ENCODE measurements around the gene FYN.
"Not testable (repeated sequence)": the region's sequence is repeated elsewhere in the genome, so short reads cannot be mapped to it uniquely, and the experiment has no call there.

Gene FYN

GRCh38 chr6:111909238-111909637 lies 36.0 kb upstream of the FYN start:
- no peak for TF ChIP-seq POLR2AphosphoS5 (IDR thresholded peaks at IDR 0.05; ENCODE audit: low read depth, low read length)
- no peak for TF ChIP-seq POU2F2 (IDR thresholded peaks at IDR 0.05; ENCODE audit: low read depth, low read length)
- FAIRE-seq: no peak

GRCh38 chr6:111908365-111908764 lies 35.1 kb upstream of the FYN start:
- not testable (repeated sequence) for FAIRE-seq; DNase-seq (ENCODE audit: insufficient read length, low spot score)

More at GRCh38 chr6:111909238-111909637, 36.0 kb upstream of the FYN start:
- no peak for DNase-seq (ENCODE audit: insufficient read length, low spot score)

- DNase-seq (ENCODE audit: insufficient read length, low spot score): no peak
- TF ChIP-seq POU2F2 (IDR thresholded peaks at IDR 0.05; ENCODE audit: low read depth, low read length): no peak
- no peak for TF ChIP-seq POLR2A (IDR thresholded peaks at IDR 0.05; ENCODE audit: low read depth, low read length)
- no peak for TF ChIP-seq TAF1 (IDR thresholded peaks at IDR 0.05; ENCODE audit: low read depth, low read length)
- TF ChIP-seq POLR2AphosphoS5 (IDR thresholded peaks at IDR 0.05; ENCODE audit: low read depth, low read length): no peak
- no peak for TF ChIP-seq SPI1 (IDR thresholded peaks at IDR 0.05; ENCODE audit: low read depth, low read length)
- no peak for TF ChIP-seq PAX5 (IDR thresholded peaks at IDR 0.05; ENCODE audit: insufficient read depth, low read length, severe bottlenecking)
- FAIRE-seq: no peak
These were observed 27.5 kb upstream of the FYN start for GRCh38 chr6:111900735-111901134.

- DNase-seq (ENCODE audit: insufficient read length, low spot score) (no peak), FAIRE-seq (no peak)
- TF ChIP-seq POLR2AphosphoS5 (IDR thresholded peaks at IDR 0.05; ENCODE audit: low read depth, low read length) (no peak), SPI1 (IDR thresholded peaks at IDR 0.05; ENCODE audit: low read depth, low read length) (no peak), POLR2A (IDR thresholded peaks at IDR 0.05; ENCODE audit: low read depth, low read length) (no peak), TAF1 (IDR thresholded peaks at IDR 0.05; ENCODE audit: low read depth, low read length) (no peak), POU2F2 (IDR thresholded peaks at IDR 0.05; ENCODE audit: low read depth, low read length) (no peak), PAX5 (IDR thresholded peaks at IDR 0.05; ENCODE audit: insufficient read depth, low read length, severe bottlenecking) (no peak)
These were observed 26.3 kb upstream of the FYN start for GRCh38 chr6:111899531-111899930.

- FAIRE-seq (no peak), DNase-seq (ENCODE audit: insufficient read length, low spot score) (no peak)
- TF ChIP-seq POLR2AphosphoS5 (IDR thresholded peaks at IDR 0.05; ENCODE audit: low read depth, low read length) (no peak), POLR2A (IDR thresholded peaks at IDR 0.05; ENCODE audit: low read depth, low read length) (no peak), SPI1 (IDR thresholded peaks at IDR 0.05; ENCODE audit: low read depth, low read length) (no peak), PAX5 (IDR thresholded peaks at IDR 0.05; ENCODE audit: insufficient read depth, low read length, severe bottlenecking) (no peak), POU2F2 (IDR thresholded peaks at IDR 0.05; ENCODE audit: low read depth, low read length) (no peak), TAF1 (IDR thresholded peaks at IDR 0.05; ENCODE audit: low read depth, low read length) (no peak)
These were observed 25.2 kb upstream of the FYN start for GRCh38 chr6:111898452-111898851.

GRCh38 chr6:111894951-111895350 lies 21.7 kb upstream of the FYN start:
- FAIRE-seq (no peak), DNase-seq (ENCODE audit: insufficient read length, low spot score) (no peak)
- TF ChIP-seq POU2F2 (IDR thresholded peaks at IDR 0.05; ENCODE audit: low read depth, low read length) (no peak), POLR2AphosphoS5 (IDR thresholded peaks at IDR 0.05; ENCODE audit: low read depth, low read length) (no peak), PAX5 (IDR thresholded peaks at IDR 0.05; ENCODE audit: insufficient read depth, low read length, severe bottlenecking) (no peak), SPI1 (IDR thresholded peaks at IDR 0.05; ENCODE audit: low read depth, low read length) (no peak), TAF1 (IDR thresholded peaks at IDR 0.05; ENCODE audit: low read depth, low read length) (no peak), POLR2A (IDR thresholded peaks at IDR 0.05; ENCODE audit: low read depth, low read length) (no peak)

- DNase-seq (ENCODE audit: insufficient read length, low spot score) (no peak), FAIRE-seq (no peak)
- TF ChIP-seq SPI1 (IDR thresholded peaks at IDR 0.05; ENCODE audit: low read depth, low read length) (no peak), PAX5 (IDR thresholded peaks at IDR 0.05; ENCODE audit: insufficient read depth, low read length, severe bottlenecking) (no peak), TAF1 (IDR thresholded peaks at IDR 0.05; ENCODE audit: low read depth, low read length) (no peak), POU2F2 (IDR thresholded peaks at IDR 0.05; ENCODE audit: low read depth, low read length) (no peak), POLR2A (IDR thresholded peaks at IDR 0.05; ENCODE audit: low read depth, low read length) (no peak), POLR2AphosphoS5 (IDR thresholded peaks at IDR 0.05; ENCODE audit: low read depth, low read length) (no peak)
These were observed 21.0 kb upstream of the FYN start for GRCh38 chr6:111894272-111894671.

- no peak for FAIRE-seq
- no peak for DNase-seq (ENCODE audit: insufficient read length, low spot score)
- no peak for TF ChIP-seq TAF1 (IDR thresholded peaks at IDR 0.05; ENCODE audit: low read depth, low read length)
- no peak for TF ChIP-seq PAX5 (IDR thresholded peaks at IDR 0.05; ENCODE audit: insufficient read depth, low read length, severe bottlenecking)
- no peak for TF ChIP-seq POLR2AphosphoS5 (IDR thresholded peaks at IDR 0.05; ENCODE audit: low read depth, low read length)
- TF ChIP-seq POLR2A (IDR thresholded peaks at IDR 0.05; ENCODE audit: low read depth, low read length): no peak
- no peak for TF ChIP-seq POU2F2 (IDR thresholded peaks at IDR 0.05; ENCODE audit: low read depth, low read length)
- TF ChIP-seq SPI1 (IDR thresholded peaks at IDR 0.05; ENCODE audit: low read depth, low read length): no peak
These were observed 19.2 kb upstream of the FYN start for GRCh38 chr6:111892431-111892830.

GRCh38 chr6:111890988-111891387 lies 17.7 kb upstream of the FYN start:
- TF ChIP-seq POLR2A (IDR thresholded peaks at IDR 0.05; ENCODE audit: low read depth, low read length): no peak
- no peak for TF ChIP-seq TAF1 (IDR thresholded peaks at IDR 0.05; ENCODE audit: low read depth, low read length)
- TF ChIP-seq POLR2AphosphoS5 (IDR thresholded peaks at IDR 0.05; ENCODE audit: low read depth, low read length): no peak
- TF ChIP-seq PAX5 (IDR thresholded peaks at IDR 0.05; ENCODE audit: insufficient read depth, low read length, severe bottlenecking): no peak
- TF ChIP-seq SPI1 (IDR thresholded peaks at IDR 0.05; ENCODE audit: low read depth, low read length): no peak
- no peak for TF ChIP-seq POU2F2 (IDR thresholded peaks at IDR 0.05; ENCODE audit: low read depth, low read length)
- FAIRE-seq (no peak), DNase-seq (ENCODE audit: insufficient read length, low spot score) (no peak)

GRCh38 chr6:111888928-111889695 lies 15.9 kb upstream of the FYN start:
- TF ChIP-seq POLR2AphosphoS5 (IDR thresholded peaks at IDR 0.05; ENCODE audit: low read depth, low read length) (no peak), PAX5 (IDR thresholded peaks at IDR 0.05; ENCODE audit: insufficient read depth, low read length, severe bottlenecking) (no peak), SPI1 (IDR thresholded peaks at IDR 0.05; ENCODE audit: low read depth, low read length) (no peak), TAF1 (IDR thresholded peaks at IDR 0.05; ENCODE audit: low read depth, low read length) (no peak), POU2F2 (IDR thresholded peaks at IDR 0.05; ENCODE audit: low read depth, low read length) (no peak), POLR2A (IDR thresholded peaks at IDR 0.05; ENCODE audit: low read depth, low read length) (no peak)
- FAIRE-seq (no peak), DNase-seq (ENCODE audit: insufficient read length, low spot score) (no peak)

GRCh38 chr6:111886793-111887192 lies 13.5 kb upstream of the FYN start:
- DNase-seq (ENCODE audit: insufficient read length, low spot score); FAIRE-seq: not testable (repeated sequence)

Data from GM12891 (cell line).